Glomerular endothelial cell (primary cell): Measurements from ENCODE around the gene KMT2C. TPM values are rescaled to one million over a fixed set of nuclear protein-coding genes. Genes with fewer than 3 reads are reported as not detected.
A peak's percentile ranks its signal among the peaks of the same experiment; 100 is the strongest.

ENCODE experiments used
- DNase-seq: peaks from one replicate; pipeline ENCODE4 v3.0.0-alpha.2; 2011; ENCODE audit warnings: low read depth, low spot score; ENCODE audit errors: extremely low read depth
- total RNA-seq: library from RNA; depleted of rRNA; stranded (reverse); fragments of >200 nt; gene quantifications from 2 replicates; pipeline ENCODE4 v1.2.3, GENCODE V29; 2015

Gene KMT2C
- total RNA-seq, 1 donor from 2014 or later: 50.6 TPM

DNA sequence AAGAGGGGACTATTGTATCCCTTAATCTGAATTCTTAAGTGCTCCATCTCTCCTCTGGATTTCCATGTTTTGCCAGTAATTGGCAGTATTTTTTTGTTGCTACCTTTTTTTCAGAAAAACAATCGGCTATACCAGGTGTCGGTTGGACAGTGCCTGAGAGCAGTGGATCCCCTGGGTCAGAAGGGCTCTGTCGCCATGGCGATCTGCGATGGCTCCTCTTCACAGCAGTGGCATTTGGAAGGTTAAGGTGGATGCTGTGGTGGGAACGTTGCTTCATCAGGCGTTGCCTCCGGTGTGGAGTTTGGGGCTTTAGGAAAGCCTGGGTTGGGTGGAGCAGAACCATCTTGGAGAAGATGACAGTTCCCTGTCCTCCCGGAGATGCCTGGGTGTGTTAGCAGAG is 314.4 kb downstream of the KMT2C start:
- no peak for DNase-seq

DNA sequence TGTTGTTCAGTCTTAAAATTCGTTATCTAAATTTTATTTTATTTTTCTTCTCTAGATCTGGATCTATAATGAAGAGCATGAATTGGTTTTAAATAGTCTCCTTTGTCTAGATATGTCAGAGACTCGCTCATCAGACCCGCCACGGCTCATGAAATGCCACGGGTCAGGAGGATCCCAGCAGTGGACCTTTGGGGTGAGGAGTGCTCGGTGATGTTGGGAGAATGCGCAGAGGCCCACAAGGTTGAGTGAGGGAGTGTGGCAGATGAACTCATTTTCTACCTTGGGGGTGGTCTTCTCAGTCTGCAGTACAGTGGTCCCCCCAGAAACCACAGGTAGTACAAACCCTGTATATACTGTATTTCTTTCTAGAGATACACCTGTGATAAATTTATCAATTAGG is 315.0 kb downstream of the KMT2C start:
- DNase-seq: no peak

DNA sequence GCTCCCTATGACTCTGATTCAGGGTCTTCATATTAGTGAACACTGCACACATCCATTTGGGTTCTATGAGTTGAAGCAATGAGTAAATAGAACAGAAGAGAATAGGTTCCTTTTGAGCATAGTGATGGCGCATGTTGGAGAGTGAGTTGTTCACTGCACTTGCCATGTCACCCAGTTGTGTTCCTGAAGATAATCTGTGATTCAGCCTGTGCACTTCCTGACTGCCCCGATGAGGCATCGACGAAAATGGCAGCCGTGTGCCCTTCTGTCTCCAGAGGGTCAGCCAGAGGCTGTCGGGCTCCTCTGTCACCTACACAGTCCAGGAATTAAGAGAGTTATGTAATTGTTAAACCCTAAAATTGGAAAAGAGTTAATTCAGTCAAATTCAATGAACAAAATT is 315.6 kb downstream of the KMT2C start:
- DNase-seq: peak; percentile 14

DNA sequence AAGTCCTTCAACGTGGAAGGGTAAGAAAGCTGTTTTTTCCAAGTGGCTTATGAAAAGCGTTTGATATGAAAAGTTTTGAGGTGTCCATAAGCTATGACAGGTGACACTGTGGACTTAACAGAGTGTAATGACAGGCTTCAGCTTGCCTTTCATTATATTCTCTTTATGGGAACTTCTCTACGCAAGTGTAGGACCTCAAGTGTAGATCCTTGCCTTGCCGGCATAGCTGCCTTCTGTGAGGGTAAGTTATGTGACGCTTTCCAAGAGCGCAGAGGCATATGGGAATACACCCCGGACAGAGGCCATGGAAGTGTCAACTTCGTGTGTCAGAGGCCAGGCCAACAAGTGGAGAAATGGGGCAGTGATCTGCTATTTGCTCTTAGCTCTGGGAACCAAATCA is 318.4 kb downstream of the KMT2C start:
- no peak for DNase-seq

DNA sequence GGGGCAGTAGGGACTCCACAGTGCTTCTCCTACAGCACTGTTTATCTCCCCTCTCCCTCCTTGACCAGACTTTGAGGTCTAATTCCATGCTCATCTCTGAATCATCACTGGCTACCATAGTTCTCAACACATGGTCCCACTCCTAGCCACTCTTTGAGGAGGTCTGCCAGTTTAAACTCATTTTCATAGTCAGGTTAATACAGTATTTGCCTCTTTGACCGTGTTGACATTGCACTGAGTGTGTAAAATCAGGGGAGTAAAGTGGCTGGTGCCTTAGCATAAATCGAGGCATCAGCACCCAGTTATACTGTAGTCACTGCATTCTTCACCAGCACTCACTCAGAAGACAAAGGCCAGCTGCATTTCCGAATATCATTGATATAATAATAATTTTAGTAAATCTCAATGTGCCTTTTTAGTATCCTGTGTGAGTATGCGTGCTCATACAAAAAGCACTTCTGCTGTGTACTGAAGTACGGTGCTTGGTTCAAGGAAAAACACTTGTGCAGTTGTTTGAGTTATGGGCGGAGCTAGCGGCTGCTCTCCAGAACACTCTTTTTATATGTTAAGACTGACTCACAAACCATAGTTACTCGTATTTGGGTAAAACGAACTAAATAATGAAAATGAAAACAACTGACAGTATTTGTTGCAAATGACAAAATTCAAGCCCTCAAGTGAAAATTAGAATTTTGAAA is 320.6 kb downstream of the KMT2C start:
- DNase-seq: no peak

DNA sequence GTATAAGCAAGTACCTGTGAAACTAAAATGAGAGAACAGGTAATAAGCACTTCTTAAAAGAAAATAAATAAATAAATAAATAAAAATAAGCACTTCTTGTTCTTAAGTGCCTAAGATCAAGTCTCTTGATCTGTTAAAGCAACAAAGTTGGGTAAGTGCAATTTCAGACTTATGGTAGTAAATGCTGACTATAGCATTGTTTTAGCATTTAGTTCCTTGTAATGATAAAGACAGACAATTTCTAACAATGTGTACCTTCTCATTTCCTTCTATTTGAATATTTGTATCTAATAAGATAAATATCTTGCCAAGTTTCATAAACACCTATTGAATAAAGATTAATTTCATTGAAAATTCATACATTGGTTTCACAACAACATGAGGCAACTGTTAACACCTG is 323.0 kb downstream of the KMT2C start:
- DNase-seq: no peak

DNA sequence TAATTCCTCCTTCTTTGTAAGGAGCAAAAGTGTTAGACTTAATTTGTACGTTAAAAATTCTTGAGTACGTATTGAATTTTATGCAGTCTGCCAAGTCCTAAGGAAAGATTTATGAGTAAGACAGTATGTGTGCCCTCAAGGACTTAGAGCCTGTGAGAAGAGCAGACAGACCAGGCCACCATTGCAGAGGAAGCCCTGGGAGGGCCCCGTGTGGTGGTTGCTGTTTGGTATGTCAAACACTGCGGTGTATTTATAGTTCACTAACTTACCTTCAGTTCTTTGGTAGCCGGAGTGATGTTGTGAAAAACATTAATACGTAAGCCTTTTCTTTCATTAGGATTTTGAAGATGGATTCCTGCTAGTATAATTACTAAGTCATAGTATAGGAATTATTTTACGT is 327.4 kb downstream of the KMT2C start:
- DNase-seq: no peak

DNA sequence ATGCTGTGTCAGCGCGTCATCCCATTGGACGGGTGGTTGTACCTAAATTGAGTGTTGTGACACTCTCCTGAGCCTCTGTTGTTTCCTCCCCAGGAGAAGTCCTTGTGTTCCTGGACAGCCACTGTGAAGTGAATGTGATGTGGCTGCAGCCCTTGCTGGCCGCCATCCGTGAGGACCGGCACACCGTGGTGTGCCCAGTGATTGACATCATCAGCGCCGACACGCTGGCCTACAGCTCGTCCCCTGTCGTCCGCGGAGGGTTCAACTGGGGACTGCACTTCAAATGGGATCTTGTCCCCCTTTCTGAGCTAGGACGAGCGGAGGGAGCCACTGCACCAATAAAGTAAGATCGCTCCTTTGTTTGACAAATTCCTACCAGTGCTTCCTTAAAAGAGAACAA is 327.9 kb downstream of the KMT2C start:
- no peak for DNase-seq

DNA sequence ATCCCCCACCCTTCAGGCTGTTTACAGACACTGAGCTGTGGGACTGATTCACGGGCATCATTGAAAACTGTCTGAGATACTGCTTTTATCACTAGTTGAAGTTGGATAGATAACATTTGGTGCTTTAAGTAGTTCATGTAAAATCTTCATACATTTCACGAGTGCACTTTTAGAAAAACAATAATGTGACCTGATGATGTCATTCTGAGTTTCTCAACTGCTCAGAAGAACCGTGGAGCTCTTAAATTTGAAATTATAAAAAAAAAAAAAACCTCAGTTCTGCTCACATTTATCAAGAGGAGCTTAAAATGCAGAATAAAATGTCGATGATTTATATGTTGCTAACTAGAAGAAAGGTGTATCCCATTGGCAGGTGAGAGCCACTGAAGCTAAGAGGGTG is 328.8 kb downstream of the KMT2C start:
- DNase-seq: no peak

DNA sequence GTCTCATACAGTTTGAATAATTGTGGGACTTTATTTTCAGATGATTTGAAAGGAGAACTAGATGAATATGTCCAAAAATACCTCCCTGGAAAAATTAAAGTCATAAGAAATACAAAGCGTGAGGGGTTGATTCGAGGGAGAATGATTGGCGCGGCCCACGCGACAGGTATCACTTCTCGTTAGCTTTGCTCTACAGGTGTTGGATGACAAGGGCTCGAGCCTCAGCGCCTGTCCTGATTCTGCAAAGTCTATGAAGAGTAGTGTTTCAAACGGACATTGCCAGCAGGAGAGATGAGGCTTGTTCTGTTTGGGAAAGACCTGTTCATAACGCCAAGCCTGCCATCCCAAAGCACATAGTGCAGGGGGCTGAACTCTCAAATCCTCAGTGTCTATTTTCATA is 330.6 kb downstream of the KMT2C start:
- no peak for DNase-seq

DNA sequence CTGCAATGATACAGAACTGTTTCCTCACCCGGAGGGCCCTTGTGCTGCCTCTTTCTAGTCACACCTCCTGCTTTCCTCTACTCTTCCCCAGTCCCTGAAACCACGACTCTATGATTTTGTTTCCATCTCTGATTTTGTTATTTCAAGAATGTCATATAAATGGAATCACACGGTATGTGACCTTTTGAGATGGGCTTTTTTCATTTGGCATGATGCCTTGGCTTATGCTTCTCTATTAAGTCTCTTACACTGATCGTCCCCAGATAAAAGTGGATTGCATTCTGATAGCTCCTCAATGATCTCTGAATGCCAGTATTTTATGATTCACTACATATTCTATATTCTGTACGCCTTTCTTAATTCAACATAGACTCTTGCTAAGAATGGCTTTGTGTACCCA is 332.1 kb downstream of the KMT2C start:
- no peak for DNase-seq

DNA sequence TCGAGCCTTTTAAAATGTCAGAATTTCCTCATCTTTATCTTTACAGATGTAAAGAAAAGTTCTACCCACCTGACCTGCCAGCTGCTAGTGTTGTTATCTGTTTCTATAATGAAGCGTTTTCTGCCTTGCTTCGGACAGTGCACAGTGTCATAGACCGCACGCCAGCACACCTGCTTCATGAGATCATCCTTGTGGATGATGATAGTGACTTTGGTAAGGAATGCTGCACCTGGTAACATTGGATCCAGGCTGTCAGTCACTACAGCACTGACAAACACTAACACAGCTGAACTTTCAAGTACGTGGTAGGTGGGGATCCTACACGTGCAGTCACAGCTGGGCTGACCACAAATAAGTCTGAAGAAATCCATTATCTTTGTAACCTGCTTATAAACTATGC is 332.7 kb downstream of the KMT2C start:
- no peak for DNase-seq

DNA sequence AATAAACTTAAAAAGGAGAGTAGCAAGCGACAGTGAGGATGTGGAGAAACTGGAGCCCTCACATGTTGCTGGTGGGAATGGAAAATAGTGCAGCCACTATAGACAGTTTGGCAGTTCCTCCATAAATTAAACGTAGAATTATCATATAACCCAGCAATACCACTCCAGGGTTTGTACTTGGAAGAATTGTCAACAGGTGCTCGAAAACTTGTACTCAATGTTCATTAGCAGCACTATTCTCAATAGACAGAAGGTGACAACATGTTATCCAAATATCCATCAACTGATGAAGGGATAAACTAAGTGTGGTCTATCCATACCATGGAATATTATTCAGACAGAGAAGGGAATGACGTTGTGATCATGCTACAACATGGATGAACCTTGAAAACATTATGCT is 338.5 kb downstream of the KMT2C start:
- no peak for DNase-seq

DNA sequence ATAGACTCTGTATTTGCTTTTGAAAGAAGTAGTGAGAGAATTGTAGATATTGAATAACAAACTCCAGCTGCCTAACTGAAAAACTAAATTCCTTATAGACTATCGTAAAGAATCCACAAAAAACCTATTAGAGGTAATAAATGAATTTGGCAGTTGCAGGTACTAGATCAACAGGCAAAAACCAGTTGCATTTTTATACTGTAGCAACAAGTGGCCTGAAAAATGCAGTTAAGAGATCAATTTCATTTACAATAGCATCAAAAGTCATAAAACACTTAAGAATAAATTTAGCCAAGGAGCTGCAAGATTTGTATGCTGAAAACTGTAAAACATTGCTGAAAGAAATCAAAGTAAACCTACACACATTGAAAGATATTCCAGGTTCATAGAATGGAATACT is 340.0 kb downstream of the KMT2C start:
- no peak for DNase-seq

DNA sequence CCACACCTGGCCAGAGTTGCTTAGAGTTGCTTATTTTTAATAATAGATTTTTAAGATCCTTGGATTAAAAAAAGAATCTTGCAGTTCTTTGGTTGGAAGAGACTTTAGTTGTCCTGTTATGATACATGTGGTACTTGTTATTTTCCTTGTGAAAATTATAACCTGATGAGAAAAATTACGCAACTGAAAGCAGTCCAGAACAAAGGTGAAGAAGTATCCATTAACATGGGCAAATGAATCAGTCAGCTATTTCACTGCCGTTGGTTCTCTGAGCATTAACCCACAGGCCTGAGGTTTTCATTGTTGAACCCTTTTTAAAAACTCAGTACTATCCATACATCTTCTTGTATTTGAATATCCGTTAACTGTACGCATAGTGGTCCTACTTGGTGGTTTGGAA is 342.1 kb downstream of the KMT2C start:
- no peak for DNase-seq

DNA sequence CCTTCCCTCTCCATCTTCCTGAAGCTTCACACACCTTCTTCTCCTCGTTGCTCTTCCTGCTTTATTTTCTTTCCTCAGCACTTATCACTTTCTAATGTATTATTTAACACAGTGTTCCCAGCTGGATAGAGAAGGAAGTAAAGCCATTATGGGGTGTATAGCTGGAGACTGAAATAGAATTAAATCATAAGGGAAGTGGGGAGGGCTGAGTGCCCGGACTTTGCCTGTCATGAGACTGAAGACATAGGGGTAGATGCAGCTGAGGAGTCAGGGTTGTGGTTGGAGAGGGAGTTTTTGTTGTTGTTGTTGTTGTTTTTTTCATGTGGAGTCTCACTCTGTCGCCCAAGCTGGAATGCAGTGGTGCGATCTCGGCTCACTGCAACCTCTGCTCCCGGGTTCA is 345.1 kb downstream of the KMT2C start:
- DNase-seq: no peak

DNA sequence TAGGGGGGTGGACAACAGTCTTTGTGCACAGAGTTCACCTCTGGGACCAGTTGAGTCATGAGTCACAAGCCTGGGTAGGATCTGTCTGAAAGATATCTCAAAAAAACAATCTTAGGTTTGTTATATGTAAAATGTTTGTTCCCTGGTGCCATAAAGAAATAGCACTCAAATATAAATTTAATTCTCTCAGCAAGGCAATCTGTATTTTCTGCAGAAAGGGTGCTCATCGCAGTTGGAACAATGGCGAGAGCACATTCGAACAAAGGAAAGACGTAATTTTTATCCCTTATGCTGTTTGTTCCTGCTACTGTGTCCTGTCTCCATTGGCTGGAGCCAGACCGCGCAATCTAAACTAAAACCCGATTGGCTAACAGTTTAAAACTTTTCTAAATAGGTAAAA is 346.6 kb downstream of the KMT2C start:
- no peak for DNase-seq

DNA sequence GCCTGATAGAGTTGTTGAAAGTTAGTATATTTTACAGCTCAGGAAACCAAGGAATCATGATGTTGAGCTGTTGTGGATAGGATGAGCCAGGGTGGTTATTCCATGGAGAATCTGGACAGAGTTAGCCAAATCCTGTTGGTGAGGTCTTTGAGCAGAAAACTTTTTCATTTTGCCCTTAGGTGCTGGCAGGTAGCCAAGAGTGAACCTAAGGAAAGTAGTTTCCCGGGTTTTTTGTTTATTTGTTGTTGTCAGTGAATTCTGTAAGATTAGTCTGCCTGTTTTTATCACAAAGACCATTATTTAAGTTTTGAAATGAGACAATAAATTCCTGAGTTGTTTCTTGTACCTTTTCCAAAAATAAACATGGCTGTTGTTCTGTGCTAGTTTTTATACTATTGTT is 349.3 kb downstream of the KMT2C start:
- no peak for DNase-seq

DNA sequence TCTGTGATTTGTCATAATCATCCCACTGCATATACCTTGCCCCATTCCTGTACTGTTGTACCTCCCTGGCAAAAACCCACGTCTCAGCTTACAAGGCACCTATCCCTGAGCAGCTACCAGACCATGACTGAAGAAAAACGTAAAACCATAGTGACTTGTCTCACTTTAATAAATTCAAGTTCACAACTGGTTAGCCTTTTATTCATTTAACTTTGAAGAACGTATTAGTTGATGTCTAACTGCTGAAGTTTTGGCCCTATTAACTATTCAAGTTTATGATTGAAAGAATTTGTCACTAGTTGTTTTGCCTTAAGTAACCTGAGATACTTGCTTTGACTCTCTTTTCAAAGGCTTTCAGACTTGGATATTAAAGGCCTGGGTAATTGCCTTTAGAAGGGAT is 350.7 kb downstream of the KMT2C start:
- no peak for DNase-seq
